ENCODE results near the gene ARHGAP23.
"Not testable (repeated sequence)": the region's sequence is repeated elsewhere in the genome, so short reads cannot be mapped to it uniquely, and the experiment has no call there.

ARHGAP23 gene

DNA sequence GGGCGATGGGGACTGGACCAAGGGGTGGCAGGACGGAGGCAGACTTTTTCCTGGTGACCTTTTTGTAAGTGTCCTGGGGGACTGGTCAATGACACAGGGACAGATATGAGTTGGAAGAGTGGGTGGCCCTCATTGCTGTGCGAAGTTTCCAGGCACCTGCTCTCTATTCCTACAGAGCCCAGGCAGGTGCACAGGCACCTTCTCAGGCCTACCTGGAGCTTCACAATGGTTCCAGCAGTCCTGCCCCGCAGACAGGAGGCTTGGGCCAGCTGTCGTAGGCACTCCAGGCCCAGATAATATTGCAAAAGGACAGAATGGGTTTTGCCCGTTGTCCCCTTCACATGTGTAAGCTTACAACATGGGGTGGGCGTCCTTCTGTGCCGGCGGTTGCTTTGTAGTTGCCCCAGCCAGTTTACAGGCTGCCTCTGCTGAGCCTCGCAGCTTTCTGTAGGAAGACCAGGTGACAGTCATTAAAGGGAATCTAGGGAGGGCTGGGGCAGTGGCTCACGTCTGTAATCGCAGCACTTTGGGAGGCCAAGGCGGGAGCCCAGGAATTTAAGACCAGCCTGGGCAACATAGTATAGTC lies 84.3 kb downstream of the ARHGAP23 start:
- no peak for DNase-seq (ENCODE audit: low spot score)

DNA sequence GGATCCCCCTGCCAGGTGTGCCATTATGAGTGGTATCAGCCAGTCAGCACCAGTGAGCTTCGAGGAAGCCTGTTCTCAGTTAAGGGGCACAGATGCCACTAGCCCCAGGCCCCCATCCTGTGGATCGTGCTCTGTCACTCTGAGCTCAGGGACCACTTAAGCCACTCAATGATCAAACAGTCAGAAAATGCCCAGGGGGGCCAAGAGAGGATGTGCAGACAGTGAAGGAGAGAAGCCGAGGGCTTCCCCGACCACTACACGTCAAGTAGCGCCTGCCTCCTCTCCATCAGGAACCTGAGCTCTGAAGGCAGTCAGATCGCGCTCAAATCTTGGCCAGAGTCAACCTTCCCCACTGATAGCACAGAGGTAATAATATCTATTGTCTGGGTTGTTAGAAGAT lies 98.3 kb downstream of the ARHGAP23 start:
- not testable (repeated sequence) for DNase-seq (ENCODE audit: low spot score)

DNA sequence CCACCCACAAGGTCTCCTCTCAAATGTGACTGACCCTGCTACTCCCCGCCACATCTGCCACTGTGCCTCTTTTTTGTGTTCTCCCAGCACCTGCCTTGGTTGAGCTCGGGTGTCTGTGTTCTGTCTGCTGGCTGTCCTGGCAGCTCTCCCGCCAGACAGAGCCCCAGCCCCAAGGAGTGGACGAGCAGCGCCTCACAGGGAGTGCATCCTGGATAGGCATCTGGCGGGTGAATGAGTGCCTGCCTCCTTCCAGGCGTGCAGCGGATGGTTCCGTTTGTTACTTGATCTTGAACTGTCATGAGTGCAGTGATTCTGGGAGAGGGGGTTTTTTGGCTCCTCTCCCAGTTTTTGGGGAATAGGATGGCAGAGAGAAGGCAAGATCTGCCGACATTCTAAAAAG lies 99.9 kb downstream of the ARHGAP23 start:
- DNase-seq (ENCODE audit: low spot score), result not testable (repeated sequence)

DNA sequence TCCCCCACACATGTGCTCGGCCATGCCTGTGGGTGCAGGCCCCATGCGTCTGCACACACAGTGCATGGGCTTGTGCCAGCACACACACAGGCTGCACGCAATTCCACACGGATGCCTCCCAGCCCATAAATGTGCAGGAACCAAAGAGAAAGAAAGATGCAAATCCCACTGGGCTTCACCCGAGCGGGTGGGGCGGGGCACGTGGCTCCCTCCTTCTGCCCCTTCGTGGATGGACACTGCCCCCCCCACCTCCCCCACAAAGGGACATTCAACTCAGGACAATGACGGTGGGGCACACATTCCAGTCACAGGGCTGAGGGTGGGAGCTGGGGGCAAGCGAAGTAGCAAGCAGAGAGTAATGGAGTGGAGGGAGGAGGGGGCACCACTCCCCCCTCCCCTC lies 102.6 kb downstream of the ARHGAP23 start:
- DNase-seq (ENCODE audit: low spot score), result not testable (repeated sequence)

DNA sequence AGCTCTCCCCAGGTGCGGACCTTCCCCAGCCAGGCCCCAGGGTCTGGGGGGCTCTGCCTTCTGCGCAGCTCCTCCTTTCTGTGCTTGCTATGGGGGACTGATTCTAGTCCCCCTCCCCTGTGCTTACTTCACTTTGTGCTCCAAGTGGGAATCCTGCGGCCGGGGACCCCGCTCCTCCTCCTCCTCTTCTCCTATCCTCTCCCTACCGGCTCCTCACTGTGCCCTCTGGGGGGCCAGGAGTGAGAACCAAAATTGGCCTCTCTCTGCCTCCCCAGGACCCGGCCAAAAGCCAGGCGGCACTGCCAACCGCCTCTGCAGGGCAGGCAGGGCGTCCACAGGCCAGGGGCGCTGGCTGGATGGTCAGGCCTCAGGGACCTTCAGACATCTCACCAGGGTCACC lies 103.5 kb downstream of the ARHGAP23 start:
- not testable (repeated sequence) for DNase-seq (ENCODE audit: low spot score)

DNA sequence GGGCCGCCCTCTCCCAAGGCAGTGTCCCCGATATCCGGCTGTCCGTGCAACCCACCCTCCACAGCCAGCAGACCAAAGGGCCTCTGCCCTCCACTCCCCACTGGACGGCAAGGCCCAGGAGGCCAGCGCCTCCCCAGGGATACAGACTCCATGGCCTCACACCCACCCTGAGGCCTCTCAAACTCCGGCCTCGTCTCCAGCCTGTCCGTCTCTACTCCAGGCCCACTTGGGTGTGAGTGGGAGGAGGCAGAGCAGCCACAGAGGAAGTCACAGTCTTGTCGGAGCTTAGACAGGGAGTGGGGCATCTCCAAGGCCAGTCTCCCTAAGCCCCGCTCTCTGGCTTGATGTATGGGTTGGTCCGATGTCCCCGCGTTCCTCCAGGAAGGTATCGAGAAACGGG lies 104.2 kb downstream of the ARHGAP23 start:
- no peak for DNase-seq (ENCODE audit: low spot score)

DNA sequence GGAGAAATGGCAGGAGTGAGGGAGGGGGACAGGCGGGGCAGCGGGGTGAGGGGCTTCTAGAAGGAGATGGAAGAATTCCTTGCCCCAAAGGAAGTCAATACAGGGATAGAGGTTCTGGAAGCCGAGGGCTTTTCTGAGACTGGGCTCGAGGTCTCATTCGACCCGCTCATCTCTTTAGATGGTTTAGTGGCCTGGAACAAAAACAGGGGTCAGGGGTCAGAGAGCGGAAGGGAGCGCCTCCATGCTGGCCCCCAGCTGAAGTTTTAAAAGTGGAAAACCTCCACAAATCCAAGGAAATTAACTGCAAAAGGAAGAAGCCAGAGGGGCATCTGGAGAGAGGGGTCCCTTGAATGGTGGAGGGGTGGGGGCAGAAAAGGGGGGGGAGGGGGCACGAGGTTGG lies 105.0 kb downstream of the ARHGAP23 start:
- no peak for DNase-seq (ENCODE audit: low spot score)

DNA sequence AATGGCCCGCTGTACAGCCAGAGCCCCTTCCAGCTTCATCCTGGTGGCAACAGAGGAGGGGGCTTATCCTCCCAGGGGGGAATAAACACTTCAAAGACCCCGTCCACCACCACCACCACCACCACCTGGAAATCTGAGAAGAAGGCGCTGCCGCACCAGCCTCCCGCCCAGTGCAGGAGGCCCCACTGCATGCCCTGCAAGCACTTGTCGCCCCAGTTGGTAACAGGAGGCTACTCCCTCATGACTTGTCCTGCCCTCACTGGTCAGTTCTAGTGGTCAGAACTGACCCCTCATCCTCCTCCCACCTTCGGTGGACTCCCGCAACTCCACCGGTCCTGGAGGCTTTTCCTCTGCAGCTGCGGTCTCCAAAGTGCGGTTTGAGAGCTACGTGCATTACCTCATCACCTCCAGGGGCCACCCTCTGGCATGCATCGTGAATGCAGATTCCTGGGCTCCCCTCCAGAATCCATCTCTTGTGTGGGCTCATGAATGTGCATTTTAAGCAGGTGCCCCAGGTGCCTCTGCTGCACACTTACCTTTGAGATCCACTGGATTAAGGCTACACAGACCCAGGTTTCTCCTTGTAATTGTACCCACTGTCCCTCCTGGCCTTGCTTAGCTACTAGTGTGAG lies 105.7 kb downstream of the ARHGAP23 start:
- no peak for DNase-seq (ENCODE audit: low spot score)

DNA sequence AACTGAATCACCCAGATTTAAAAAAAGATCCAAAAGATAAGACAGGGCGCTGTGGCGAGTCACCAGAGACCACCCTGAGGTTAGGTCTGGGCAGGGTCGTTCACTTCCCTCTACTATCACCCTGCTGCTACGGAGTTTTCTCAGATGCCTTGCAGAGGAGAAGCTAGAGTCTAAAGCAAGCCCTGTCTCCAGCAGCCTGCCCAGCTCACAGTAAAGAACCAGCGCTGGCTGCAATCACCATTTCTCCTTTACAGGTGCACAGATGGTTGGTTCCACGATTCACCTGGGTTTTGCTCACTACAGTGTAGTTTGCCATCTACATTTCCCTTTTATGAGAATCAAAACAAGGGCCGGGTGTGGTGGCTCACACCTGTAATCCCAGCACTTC lies 106.2 kb downstream of the ARHGAP23 start:
- no peak for DNase-seq (ENCODE audit: low spot score)

DNA sequence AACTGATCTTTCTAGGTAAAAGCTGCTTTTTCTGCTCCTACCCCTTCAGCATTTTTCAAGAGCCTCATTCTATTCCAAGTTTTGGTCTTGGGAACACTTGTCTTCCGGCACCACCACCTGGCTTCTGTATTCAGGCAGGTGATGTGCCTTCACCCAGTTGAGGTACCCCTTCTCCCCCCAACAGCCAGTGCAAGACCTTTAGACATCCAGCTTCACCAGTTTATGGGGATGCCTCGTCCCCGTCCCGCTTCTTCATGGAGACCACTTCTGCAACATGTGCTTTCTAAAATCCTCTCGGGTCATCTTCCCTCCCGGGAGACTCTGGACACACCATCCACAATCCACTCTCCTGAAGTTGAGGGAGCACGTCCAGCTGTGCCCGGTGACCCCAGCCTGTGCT lies 107.6 kb downstream of the ARHGAP23 start:
- DNase-seq (ENCODE audit: low spot score), result no peak

DNA sequence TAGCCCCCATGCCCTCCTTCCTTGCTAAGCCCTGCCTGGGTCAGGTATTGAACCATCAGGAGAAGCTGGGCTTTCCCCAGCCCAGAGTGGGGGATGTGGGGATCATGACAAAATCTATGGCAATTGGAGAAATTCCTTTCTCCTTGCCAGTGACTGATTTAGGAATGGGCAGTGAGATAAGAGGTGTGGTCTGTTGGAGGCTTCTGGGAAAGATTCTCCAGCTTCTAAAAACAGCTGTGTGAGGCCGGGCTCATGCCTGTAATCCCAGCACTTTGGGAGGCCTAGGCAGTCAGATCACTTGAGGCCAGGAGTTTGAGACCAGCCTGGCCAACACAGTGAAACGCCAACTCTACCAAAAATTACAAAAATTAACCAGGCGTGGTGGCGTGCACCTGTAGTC lies 108.4 kb downstream of the ARHGAP23 start:
- no peak for DNase-seq (ENCODE audit: low spot score)

DNA sequence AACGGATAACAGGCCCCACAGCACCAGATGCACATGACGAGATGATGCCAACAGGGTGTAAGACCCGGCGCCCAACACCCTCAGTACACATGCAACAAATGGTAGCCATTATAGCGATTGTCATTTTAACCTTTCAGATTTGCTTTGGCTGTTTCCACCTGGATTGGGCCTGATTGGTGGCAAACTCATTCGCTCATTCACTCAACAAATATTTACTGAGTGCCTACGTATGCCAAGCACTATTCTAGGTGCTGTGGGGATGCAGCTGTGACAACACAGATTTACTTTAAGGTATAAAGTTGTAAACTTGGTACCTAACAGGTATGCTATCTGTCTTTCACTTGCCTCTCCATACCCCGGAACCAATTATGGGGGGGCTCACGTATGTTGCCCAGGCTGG lies 110.6 kb downstream of the ARHGAP23 start:
- no peak for DNase-seq (ENCODE audit: low spot score)

DNA sequence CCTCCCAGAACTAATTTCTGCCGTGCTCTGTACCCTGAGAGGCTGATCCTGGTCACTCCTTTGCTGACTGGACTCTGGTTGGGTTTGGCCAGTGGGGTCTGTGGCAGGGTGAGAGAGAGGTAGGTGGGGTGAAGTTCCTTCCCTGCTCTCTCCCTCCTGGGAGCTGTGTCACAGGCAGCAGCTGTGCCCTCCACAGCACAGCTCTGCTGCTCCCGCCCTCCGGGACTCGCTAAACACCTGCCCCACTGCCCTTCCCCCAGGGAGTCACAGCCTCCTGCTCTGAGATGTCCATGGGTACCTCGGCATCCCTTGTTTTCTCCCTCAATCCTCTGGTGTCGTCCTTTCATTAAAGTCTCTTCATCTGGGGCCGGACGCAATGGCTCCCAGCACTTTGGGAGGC lies 111.1 kb downstream of the ARHGAP23 start:
- DNase-seq (ENCODE audit: low spot score), result no peak

DNA sequence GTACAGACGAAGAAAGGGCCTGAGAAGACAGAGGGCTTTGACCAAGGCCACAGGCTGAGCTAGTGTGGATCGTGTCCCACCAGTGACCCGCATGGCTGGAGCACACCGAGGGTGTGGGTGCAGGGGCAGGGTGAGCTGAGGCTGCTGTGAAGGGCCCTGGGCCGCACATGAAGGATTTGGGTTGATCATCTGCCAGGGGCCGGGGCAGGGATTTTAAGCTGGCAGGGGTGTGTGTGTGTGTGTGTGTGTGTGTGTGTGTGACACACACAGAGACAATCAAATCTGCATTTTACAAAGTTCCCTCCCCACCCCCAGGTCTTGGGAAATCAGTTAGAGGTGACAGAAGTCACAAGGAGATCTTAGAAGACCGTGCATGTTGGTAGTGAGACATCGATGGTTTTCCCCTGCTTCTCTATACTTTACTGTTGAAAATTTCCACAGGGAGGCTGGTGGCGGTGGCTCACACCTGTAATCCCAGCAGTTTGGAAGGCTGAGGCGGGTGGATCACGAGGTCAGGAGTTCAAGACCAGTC lies 112.3 kb downstream of the ARHGAP23 start:
- DNase-seq (ENCODE audit: low spot score), result no peak

DNA sequence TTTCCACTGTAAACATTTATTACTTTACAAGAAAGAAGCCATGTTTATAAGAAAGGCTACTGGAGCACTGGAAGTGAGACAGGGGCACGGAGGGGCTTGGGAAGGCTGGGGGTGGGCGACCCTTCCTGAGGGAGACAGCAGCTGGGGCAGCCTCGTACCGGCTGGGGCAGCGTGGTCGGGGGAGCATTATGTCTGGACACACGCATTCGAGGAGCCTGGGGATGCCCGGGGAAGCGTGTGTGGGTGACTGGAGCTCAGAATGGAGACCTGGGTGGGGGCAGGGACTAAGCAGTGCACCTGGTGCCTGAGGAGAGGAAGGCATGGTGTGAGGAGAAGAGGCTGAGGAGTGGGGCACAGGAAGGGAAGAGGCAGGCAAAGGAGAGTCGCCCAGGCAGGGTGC lies 113.0 kb downstream of the ARHGAP23 start:
- DNase-seq (ENCODE audit: low spot score), result no peak

DNA sequence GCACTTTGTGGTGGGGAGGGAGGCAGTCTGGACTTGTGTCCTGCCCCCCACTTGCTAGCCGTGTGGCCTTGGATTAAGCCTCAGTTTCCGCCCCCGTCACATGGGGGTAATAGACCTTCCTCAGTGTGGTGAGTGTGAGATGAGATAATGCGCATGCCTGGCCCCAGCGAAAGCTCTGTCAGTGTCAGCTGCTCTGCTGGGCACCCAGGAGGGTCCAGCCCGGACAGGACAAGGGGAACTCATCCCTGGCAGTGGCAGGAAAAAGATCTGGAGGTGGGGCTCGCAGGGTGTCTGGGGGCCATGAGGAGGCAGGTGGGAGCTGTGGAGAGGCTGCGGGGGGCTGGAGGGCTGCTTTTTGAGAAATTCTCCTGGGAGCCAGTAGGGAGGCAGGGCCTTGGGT lies 114.0 kb downstream of the ARHGAP23 start:
- no peak for DNase-seq (ENCODE audit: low spot score)

DNA sequence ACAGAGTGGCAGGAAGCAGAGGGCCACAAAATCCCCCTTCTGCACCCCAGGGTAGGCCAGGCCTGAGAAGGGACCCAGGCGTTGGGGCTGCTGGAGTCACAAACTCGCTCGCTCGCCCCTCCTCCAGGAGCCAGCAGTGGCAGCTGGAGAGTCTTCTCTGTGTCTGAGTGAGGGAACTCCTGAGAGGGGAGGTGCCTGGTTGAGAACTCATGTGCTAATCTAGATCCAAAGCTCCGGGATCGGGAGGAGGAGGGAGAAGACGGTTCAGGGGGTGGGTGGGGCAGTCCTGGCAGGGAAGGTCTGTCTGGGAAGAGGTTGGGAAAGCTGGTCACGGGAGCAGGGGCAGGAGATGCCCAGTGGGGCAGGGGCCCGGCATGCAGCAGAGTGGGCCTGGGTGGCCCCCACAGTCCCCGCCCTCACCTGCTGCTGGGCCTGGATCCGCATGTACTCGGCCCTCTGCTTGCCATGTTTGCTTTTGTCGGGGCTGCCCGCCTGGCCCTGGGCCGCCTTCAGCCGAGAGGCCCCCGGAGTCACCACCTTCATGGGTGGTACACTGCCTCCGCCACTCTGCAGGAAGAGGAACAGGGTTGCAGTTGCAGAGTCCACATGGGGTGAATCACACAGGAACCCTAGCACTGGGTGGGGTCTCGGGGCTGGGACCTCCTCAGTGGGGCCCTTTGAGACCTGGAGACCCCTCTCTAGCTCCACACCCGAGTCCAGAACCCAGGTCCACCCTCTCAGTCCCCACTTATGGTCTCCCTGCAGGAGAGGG lies 115.3 kb downstream of the ARHGAP23 start:
- no peak for DNase-seq (ENCODE audit: low spot score)

DNA sequence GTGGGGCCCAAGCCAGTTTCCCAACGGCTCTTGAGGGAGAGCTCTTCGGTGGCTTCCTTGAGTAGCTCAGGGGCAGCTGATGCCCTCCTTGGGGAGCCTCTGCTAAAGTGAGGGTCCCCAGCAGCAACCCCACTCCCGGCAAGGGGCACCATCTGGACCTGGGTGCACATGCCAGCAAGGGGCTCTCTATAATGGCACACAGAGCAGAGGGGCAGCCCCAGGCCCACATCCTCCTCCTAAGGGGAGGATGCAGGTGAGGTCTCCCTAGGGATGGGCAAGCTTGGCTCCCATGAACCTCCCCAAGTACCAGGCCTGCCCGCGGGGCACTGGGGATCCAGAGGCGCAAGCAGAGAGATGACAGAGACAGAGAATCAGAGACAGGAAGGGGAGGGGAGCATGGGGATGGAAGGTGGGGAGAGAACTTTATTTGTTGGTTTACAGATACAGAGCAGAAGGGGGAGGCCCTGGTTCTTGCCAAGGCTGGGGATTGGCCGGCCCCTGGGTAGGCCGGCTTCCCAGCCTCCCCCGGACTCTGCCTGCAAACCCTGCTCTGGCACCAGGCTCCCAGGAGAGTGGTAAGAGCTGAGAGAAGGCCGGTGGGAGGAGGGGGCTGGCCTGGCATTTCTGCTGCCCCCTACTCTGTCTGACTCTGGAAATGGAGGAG lies 116.0 kb downstream of the ARHGAP23 start:
- DNase-seq (ENCODE audit: low spot score), result no peak

DNA sequence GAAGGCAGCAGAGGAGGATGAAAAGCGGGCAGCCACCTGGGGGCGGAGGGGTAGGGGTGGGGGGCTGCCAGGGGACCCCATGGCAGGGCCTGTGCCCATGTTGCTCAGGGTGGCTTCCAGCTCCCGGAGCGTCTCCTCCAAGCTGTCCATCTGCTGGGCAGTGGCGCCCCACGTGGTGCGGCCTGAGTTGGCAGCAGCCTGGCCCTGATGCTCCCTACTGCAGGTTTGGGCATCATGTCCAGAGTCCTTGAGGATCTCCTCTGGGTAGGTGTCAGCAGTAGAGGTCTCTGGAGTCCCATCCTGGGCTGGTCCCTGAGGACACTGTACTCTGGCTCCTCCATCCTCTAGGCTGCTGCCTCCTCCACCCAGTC lies 116.6 kb downstream of the ARHGAP23 start:
- no peak for DNase-seq (ENCODE audit: low spot score)

DNA sequence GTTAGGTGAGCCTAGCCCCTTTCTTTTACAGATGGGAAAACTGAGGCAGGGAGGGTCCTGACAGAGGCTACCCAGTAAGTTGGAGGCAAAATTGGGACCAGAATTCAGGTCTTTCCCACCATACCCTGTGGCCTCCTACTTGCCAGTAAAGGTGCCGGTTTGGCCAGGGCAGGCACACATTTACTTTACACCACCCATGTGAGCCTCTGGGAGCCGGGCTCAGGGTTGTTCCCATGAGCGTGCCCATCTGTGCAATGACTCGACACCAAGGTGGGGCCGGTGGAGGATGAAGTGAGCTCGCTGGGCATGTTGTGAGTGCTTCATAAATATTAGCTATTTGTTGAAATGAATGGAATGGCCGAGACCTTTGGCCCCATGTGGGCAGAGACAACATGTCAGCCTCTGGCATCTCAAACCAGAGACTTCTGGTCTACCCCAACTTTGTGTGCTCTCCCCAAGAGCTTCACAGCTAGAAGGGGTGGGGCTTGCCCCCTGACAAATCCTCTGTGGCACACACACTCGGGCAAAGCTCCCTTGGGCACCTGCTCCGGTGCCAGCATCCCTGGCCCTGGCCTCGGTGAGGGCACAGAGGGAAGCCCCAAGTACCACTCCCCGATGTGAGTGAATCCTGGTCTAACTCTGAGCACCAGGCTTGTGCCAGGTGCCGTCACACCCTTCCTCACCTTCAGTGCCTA lies 117.4 kb downstream of the ARHGAP23 start:
- DNase-seq (ENCODE audit: low spot score), result no peak

DNA sequence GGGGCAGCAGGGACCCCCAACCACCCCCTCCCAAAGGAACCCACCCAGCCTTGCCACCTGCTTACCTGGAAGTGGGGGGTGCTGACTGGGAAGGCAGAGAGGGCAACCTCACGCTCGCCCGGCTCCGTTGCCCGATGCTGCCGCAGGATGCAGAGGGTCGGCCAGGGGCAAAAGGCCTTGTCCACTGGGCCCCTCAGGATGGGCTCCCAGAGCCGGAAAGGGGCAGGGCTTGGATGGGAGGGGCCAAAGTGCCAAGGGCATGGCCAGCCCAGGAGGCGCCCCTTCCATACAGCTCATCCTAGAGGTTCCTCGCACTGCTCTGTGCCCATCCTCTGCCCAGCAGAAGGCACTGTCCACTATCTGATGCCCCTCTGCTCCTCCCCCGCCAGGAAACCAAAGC lies 118.1 kb downstream of the ARHGAP23 start:
- DNase-seq (ENCODE audit: low spot score), result no peak

DNA sequence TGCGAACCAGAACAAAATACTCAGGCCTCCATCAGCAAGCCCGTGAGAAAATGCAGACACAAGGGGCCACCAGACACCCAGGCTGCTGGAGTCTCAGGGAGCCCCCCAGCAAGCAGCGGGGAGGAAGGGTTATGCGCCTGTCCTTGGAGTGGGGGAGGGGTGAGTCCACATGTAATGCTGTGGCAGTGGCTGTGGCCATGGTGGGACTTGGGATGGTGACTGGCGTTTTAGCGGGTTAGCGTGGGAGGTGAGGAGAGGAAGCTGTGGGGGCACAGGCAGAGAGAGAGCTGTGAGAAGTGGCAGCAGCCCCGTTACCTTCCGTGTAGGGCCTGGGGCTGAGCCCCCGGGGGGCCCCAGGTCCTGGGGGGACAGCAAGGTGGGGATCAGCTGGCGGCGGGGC lies 119.2 kb downstream of the ARHGAP23 start:
- DNase-seq (ENCODE audit: low spot score), result no peak

All from AG08396 (cell line).